ENCODE data around the gene GPC6.

- TF ChIP-seq, protein P1, sequence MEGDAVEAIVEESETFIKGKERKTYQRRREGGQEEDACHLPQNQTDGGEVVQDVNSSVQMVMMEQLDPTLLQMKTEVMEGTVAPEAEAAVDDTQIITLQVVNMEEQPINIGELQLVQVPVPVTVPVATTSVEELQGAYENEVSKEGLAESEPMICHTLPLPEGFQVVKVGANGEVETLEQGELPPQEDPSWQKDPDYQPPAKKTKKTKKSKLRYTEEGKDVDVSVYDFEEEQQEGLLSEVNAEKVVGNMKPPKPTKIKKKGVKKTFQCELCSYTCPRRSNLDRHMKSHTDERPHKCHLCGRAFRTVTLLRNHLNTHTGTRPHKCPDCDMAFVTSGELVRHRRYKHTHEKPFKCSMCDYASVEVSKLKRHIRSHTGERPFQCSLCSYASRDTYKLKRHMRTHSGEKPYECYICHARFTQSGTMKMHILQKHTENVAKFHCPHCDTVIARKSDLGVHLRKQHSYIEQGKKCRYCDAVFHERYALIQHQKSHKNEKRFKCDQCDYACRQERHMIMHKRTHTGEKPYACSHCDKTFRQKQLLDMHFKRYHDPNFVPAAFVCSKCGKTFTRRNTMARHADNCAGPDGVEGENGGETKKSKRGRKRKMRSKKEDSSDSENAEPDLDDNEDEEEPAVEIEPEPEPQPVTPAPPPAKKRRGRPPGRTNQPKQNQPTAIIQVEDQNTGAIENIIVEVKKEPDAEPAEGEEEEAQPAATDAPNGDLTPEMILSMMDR (IDR thresholded peaks at IDR 0.05; ENCODE audit: low read length) = no peak
- TF ChIP-seq EZH2 (IDR thresholded peaks at IDR 0.05; ENCODE audit: borderline replicate concordance, low read length) = no peak
These were observed 927.0 kb downstream of the GPC6 start for GRCh38 chr13:94153586-94153985.

Measured in OCI-LY1 (cell line).